HG03060 (cell line): ENCODE results near the gene ITFG1.
"Not testable (repeated sequence)": the region's sequence is repeated elsewhere in the genome, so short reads cannot be mapped to it uniquely, and the experiment has no call there.

Source experiments
- ATAC-seq: cut with Tn5 transposase; IDR thresholded peaks from one replicate; pipeline ENCODE4 v1.9.1; 2021; ENCODE audit warnings: low read depth, moderate number of reproducible peaks; ENCODE audit not compliant: unreplicated experiment

ITFG1 gene

GRCh38 chr16:47260503-47260902 lies 200.4 kb downstream of the ITFG1 start:
- ATAC-seq, result no peak

GRCh38 chr16:47258874-47259461 lies 201.9 kb downstream of the ITFG1 start:
- no peak for ATAC-seq

- no peak for ATAC-seq
These were observed 206.1 kb downstream of the ITFG1 start for GRCh38 chr16:47254756-47255155.

GRCh38 chr16:47250983-47251382 lies 209.9 kb downstream of the ITFG1 start:
- no peak for ATAC-seq

GRCh38 chr16:47247690-47248089 lies 213.2 kb downstream of the ITFG1 start:
- no peak for ATAC-seq

GRCh38 chr16:47244206-47244605 lies 216.7 kb downstream of the ITFG1 start:
- ATAC-seq, result no peak

GRCh38 chr16:47241061-47241460 lies 219.8 kb downstream of the ITFG1 start:
- ATAC-seq, result no peak

GRCh38 chr16:47236716-47237115 lies 224.1 kb downstream of the ITFG1 start:
- no peak for ATAC-seq

- no peak for ATAC-seq
These were observed 230.6 kb downstream of the ITFG1 start for GRCh38 chr16:47230296-47230695.

GRCh38 chr16:47229053-47230050 lies 231.5 kb downstream of the ITFG1 start:
- ATAC-seq, result no peak

GRCh38 chr16:47228241-47228640 lies 232.6 kb downstream of the ITFG1 start:
- no peak for ATAC-seq

GRCh38 chr16:47213761-47214440 lies 247.0 kb downstream of the ITFG1 start:
- no peak for ATAC-seq

GRCh38 chr16:47211218-47211617 lies 249.6 kb downstream of the ITFG1 start:
- ATAC-seq, result no peak

- no peak for ATAC-seq
These were observed 255.9 kb downstream of the ITFG1 start for GRCh38 chr16:47204736-47205504.

- not testable (repeated sequence) for ATAC-seq
These were observed 257.4 kb downstream of the ITFG1 start for GRCh38 chr16:47203433-47203832.

GRCh38 chr16:47198180-47198575 lies 262.7 kb downstream of the ITFG1 start:
- ATAC-seq, result no peak

- ATAC-seq, result no peak
These were observed 263.2 kb downstream of the ITFG1 start for GRCh38 chr16:47197536-47198179.

- no peak for ATAC-seq
These were observed 264.4 kb downstream of the ITFG1 start for GRCh38 chr16:47196457-47196856.

GRCh38 chr16:47182318-47182717 lies 278.5 kb downstream of the ITFG1 start:
- no peak for ATAC-seq

- ATAC-seq, result not testable (repeated sequence)
These were observed 279.8 kb downstream of the ITFG1 start for GRCh38 chr16:47181066-47181465.
